HG03280 (cell line): ENCODE results near the gene NFILZ.
"Not testable (repeated sequence)": the region's sequence is repeated elsewhere in the genome, so short reads cannot be mapped to it uniquely, and the experiment has no call there.

Experiments
- ATAC-seq: cut with Tn5 transposase; IDR thresholded peaks from one replicate; pipeline ENCODE4 v1.9.1; 2021; ENCODE audit warnings: mild to moderate bottlenecking, moderate library complexity; ENCODE audit not compliant: unreplicated experiment

NFILZ gene

DNA sequence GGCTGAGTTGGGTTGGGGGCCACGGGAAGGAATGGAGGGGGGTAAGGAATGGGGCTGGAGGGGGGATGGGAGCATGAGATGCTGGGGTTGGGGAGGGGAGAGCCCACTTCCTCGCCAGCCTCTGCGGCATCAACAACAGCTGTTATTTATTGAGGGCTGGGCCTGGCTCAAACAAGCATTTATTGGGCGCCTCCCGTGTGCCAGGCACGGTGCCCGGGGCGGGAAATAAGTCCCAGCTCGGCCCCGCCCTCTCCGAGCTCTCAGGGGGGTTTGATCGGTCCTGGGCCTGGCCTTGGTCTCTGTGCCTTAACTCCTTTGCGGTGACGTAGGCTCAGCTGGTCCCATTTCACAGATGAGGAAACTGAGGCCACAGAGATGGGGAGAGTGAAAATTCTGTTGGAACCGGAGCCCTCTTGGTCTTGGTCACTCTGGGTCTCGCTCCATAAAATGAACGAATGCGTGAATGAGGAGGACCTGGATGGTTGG lies 19.0 kb upstream of the NFILZ start:
- ATAC-seq: no peak

- no peak for ATAC-seq
Observed at GRCh38 chr19:8611877-8612806, 18.3 kb upstream of the NFILZ start.

- no peak for ATAC-seq
Observed at GRCh38 chr19:8612807-8613171, 17.6 kb upstream of the NFILZ start.

DNA sequence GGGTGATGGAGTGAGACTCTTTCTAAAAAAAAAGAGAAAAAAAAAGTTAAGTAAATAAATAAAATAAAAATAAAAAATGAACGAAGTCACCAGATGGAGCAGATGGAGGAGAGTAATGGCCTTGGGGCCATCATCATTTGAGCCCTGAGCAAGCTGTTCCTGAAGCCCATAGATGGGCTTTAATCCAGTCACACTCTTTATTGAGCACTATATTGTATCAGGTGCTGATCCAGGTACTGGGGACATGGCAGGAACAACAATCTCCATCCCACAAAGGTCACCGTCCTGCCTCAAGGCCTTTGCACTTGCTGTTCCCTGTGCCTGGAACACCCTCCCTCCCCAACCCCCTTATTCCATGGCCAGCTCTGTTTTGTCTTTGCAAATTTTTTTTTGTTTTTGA lies 16.0 kb upstream of the NFILZ start:
- no peak for ATAC-seq

- no peak for ATAC-seq
Observed at GRCh38 chr19:8615024-8615423, 15.4 kb upstream of the NFILZ start.

- no peak for ATAC-seq
Observed at GRCh38 chr19:8615813-8616596, 14.4 kb upstream of the NFILZ start.

DNA sequence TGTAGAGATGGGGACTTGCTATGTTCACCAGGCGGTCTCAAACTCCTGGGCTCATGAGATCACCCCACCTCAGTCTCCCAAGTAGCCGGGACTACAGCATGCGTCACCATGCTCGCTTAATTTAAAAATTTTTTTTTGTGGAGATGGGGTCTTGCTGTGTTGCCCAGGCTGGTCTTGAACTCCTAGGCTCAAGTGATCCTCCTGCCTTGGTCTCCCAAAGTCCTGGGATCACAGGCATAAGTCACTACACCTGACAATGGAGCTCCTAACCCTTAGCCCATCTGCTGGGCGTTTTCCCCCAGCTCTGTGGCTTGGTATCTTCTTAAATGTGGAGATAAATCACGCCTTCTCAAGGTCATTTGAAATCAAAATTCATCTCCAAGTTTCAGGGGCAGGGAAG lies 13.6 kb upstream of the NFILZ start:
- ATAC-seq: no peak

DNA sequence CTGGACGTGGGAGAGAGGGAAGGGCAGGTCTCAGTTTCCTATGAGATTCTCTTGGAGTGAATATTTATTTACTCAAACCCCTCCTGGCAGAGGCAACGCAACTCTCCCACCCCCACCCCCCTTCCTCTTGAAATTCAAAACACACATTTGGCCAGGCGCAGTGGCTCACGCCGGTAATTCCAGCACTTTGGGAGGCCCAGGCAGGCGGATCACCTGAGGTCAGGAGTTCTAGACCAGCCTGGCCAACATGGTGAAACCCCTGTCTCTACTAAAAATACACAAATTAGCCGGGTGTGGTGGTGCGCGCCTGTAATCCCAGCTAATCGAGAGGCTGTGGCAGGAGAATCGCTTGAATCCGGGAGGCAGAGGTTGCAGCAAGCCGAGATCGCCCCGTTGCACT lies 13.1 kb upstream of the NFILZ start:
- ATAC-seq: not testable (repeated sequence)

DNA sequence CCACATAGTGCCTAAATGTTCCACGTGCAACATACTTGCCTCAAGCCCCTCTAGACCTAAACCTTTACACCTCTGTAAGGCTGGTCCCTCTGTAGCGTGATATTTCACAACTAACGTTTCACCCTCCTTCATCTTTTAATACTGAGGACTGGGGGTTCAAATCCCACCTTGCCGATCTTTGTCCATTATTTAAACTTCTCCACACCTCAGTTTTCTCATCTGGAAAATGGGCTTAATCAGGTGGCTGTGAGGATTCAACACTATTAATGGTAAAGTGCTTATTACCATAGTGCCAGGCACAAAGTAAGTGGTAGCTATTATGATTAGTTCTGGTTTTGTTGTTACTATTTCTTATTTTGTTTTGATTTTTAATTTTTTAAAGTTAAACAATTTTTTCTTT lies 12.4 kb upstream of the NFILZ start:
- ATAC-seq: no peak

DNA sequence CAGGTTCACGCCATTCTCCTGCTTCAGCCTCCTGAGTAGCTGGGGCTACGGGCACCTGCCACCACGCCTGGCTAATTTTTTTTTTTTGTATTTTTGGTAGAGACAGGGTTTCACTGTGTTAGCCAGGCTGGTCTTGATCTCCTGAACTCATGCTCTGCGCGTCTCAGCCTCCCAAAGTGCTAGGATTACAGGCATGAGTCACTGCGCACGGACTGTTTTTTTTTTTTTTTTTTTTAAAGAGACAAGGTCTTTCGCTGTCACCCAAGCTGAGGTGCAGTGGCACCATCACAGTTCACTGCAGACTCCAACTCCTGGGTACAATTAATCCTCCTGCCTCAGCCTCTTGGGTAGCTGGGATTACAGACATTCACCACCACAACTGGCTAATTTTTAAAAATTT lies 11.7 kb upstream of the NFILZ start:
- no peak for ATAC-seq

DNA sequence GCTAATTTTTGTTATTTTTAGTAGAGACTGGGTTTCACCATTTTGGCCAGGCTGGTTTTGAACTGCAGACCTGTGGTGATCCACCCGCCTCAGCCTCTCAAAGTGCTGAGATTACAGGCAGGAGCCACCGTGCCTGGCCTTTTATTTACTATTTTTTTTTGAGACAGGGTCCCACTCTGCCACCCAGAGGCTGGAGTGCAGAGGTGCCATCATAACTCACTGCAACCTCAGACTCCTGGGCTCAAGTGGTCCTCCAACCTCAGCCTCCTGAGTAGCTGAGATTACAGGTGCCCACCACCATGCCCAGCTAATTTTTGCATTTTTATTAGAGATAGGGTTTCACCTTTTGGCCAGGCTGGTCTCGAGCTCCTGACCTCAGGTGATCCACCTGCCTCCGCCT lies 7.5 kb upstream of the NFILZ start:
- not testable (repeated sequence) for ATAC-seq

DNA sequence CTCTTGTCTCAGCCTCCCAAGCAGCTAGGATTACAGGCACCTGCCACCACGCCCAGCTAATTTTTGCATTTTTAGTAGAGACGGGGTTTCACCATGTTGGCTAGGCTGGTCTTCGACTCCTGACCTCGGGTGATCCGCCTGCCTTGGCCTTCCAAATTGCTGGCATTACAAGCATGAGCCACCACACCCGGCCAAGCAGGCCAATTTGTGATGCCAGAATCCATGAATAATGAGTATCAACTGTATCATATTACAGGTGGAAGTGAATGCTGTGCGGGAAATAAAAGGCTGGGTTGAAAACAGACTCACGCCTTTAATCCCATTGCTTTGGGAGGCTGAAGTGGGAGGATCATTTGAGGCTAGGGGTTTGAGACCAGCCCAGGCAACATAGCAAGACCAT lies 3.6 kb upstream of the NFILZ start:
- no peak for ATAC-seq

DNA sequence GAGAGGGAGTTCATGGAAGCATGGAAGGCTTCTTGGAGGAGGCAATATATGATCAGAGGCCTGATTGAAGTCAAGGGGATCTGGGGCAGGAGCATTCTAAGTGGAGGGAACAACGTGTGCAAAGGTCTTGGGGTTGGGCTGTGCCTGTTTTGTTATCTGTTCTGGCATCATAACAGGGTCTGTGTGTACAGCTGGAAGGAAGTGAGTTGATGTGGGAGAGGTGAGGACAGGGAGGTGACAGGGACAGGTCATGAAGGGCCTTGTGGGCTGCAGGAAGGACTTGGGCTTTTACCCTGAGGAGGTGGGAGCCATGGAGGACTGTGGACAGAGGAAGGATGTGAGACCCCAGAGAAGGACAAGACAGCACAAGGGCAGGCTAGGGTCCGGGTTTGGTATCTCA lies 1.2 kb upstream of the NFILZ start:
- no peak for ATAC-seq

- ATAC-seq: no peak
Observed at GRCh38 chr19:8630796-8631424, 477 bp downstream of the NFILZ start.

DNA sequence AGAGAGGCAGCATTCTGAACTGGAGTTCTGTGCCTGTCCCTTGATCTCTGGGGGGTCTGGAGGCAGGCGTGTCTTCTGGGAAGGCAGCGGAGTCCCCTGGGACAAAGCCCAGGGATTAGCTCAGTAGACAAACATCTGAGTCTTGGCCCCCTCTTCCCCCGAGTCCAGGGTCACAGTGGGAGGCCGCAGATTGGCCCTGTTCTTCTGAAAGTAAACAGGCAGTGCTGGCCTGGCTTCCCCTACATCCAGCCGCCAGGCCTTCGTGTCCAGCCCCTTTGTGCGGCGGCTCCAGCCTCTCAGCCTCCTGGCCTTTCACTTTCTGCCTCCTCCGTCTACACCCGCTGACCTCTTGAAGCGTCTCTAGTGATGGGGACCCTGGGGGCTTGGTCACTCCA lies 989 bp downstream of the NFILZ start:
- ATAC-seq: no peak

DNA sequence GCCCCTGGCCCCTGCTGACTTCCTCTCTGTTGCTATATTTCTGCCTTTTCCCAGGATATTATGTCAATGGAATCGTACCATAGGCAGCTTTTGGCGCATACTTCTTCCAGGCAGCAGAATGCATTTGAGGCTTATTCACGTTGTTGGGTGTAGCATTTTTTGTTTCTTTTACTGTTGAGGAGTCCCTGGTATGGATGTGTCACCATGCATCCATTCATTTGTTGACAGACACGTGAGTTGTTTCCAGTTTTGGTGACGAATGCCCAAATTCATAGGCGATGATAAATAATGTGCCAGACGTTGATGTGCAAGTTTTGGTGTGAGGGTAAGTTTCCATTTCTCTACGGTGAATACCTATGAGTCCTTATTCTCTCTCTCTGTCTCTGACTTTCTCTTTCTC lies 5.0 kb downstream of the NFILZ start:
- no peak for ATAC-seq

GRCh38 chr19:8637070-8637469 lies 6.6 kb downstream of the NFILZ start:
- not testable (repeated sequence) for ATAC-seq

DNA sequence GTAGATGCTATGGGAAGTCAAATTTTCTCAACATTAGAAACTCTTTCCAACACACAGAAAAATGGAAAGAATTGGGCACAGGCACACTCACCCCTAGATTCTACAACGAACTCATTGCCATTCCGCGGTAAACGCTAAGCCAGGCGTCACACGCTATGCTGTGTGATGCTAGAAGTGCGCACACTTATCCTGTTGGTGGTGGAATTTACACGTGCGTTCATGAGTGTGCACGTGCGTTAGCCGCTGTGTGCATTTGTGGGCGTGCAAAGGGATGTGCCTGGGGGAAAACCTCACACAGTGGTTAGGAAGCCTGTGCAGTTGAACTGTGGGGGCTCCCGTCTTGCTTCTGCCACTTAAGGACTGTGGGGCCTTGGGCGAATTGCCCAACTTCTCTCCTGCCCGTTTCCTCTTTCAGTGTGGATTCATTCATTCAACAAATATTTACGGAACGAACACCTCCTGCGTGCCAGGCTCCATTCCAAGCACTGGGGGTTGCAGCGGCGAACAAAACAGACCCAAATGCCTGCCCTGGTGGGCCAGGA lies 7.7 kb downstream of the NFILZ start:
- ATAC-seq: no peak

DNA sequence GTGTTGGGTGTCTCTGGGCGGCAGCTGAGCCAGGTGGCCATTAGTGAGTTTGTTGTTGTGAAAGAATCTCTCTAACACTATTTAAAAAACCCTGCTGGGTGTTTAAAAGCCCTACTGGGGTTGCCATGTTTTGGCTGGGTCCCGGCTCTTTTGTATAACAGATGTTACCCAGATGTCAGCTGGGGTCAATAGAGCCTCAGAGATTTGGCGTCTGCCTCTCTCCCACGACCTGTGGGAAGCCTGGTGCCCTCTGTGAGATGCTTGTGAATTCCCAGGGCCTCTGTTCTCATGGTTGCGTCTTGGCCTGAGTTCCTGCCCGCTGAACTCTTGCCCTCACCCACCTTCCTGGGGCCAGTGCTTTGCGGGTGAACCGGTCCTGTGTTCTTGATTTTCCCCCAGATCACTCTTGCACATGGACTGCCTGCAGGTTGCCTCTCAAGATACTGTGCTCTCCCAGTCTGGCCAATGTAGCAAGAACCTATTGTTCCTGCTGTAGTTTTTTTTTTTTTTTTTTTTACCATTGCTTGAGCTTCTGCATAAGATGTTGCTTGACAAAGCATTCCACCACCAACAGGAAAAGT lies 9.5 kb downstream of the NFILZ start:
- ATAC-seq: no peak

- no peak for ATAC-seq
Observed at GRCh38 chr19:8640402-8641004, 10.1 kb downstream of the NFILZ start.
